H4 (cell line): ENCODE data around the gene CBX1. TPM values are rescaled to one million over a fixed set of nuclear protein-coding genes. Genes with fewer than 3 reads are reported as not detected.
A peak's percentile ranks its signal among the peaks of the same experiment; 100 is the strongest.
"Not testable (repeated sequence)": the region's sequence is repeated elsewhere in the genome, so short reads cannot be mapped to it uniquely, and the experiment has no call there.

ENCODE experiments used
- DNase-seq: peaks from one replicate; pipeline ENCODE4 v3.0.0-alpha.2; 2015; ENCODE audit warnings: low spot score
- total RNA-seq: library from RNA; depleted of rRNA; stranded (reverse); fragments of >200 nt; shearing (Covaris generic); gene quantifications from 2 replicates; pipeline ENCODE4 v1.2.3, GENCODE V29; 2014

The CBX1 gene
- total RNA-seq, 1 experiment from 2014 or later, result 116 TPM

DNA sequence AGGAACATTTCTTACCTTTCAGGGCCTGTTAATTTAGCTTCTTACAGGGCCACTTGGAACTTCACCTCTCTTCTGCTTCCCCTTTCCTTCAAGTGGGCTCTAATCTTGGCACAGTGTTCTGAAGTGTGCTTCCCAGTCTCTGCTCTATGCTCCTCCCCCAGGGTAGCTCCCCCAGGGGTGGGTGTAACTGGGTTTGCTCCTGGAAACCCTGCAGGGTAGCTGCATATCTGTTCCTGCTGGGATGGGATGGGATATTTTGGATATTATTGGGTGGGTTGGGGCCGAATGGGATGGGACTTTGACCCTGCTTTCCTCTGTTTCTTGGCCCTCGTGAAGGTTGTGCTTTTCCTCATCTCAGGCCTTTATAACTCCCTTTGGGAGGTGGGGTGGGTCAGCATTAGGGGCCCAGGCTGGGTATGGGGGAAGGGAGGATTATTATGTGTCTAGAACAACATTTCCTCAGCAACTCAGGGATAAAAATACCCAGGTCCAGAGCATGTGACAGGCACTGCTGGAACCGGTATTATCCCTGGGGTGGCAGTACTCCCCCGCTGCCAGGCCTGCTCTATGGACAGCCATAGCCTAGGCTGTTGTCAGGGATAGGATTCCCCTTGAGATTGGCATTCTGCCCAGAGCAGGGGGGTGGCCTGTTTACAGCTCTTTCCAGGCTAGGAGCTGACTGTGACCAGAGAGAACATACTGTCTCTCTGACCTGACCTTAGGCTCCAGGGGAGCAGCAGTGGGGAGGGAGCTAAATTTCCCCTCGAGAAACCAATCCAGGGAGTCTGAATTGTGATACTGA, 48.1 kb downstream of the CBX1 start:
- no peak for DNase-seq

DNA sequence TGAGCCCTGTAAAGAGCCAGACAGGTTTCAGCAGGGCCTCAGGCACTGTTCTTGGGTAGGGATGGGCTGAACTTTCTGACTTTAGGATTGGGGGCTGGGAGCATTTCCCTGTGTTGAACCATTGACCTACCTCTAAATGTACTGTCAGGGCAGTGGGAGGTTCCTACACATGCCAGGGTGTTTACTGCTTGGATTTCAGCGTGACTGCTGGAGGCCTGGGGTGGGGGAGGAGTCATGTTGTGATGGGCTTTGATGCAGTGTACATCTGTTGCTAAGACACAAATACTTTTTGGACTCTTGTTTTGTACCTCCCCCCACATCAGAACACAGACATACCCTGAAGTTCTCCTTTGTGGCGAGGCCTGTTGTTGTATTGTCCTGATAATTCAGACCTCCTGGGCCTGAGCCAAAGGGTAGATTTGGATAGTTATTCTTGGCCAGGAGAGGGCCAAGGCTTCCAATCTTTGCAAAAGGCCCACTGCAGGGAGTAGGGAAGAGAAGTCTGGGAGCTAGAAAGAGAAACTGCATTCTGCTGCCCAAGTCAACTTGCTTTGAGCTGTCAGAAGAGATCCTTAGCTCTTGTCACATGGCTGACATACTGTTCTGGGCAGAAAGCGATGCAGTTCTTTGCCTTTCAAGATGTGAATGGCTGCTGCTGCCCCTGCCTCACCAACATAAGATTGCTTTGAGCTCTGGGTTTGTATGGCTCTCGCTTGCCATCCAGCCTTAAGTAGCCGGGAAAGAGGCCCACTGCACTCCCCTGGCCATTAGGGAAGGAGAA, 49.4 kb downstream of the CBX1 start:
- DNase-seq, result peak; percentile 45

DNA sequence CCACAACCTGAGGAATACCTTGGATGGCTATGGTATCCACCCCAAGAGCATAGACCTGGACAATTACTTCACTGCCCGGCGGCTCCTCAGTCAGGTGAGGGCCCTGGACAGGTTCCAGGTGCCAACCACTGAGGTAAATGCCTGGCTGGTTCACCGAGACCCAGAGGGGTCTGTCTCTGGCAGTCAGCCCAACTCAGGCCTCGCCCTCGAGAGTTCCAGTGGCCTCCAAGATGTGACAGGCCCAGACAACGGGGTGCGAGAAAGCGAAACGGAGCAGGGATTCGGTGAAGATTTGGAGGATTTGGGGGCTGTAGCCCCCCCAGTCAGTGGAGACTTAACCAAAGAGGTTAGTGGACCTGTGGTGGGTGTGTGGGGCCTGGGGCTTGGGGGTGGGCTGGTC, 50.0 kb downstream of the CBX1 start:
- DNase-seq, result no peak

DNA sequence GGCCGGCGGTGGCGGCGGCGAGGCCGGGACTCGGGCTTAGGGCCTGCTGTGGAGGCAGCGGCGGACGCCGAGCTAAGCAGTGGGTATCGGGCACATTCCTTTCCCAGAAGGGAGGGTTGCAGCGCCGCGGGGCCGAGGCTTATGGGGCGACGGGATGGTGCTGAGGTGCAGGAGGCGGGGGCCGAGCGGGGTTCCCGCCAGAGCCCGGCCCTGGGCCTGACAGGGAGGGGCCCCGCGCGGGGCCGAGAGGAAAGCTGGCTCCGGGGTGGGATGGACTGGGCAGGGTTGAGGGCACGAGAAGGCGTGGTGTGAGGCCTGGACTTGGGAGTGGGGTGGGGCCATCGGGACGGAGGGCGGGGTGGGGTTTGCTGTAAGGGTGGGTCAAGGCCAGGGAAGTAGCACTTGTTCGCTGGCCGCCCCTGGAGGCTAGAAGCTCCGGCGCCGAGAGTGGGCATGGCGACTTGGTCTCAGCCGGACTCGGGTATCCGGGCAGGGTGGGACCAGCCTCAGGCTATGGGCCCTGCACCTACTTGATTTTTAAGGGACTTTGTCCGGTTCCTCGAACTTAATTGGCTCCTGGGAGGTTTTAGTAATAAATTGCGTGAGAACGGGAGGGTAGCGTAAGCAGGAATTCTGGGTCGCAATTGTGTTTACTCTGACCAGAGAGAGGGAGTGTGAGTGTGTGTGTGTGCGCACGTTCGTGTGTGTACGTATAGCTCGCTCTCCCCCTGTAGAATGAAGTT, 52.7 kb downstream of the CBX1 start:
- DNase-seq, result peak; percentile 89

DNA sequence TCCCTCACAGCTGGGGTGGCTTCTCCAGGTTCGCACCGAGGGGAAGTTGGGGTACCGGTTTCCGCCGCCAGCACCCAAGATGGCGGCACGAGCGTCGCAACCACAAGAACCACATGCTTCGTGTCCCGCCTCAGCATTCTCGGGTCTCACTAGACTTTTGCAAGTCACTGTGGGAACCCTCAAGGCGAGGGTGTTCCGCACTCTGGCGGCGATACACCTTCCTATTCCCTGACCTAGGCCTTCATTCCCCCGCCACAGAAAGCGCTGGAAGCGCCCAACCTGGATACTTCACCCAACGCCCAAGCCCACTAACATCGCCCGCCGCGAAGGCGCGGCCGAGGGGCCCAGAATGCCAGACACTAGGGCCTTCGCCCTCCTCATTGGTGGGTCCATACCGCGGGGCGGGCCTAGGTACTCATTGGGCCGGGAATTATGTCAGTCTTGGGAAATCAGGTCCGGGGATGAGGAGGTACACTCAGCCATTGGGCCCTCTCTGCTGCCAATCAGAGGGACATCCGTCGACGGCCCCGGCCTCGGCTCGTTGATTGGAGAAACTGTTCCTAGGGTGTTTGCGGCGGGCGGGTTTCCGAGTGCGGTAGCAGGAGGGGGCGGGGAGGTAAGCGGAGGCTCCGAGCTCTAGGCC, 53.4 kb downstream of the CBX1 start, which contains the start of gene NFE2L1:
NFE2L1 (plus strand) TSS at position 619 of the 643 bp plus-strand sequence. CDS start 2,760 bp downstream, outside the sequence.
- peak; percentile 100 for DNase-seq

DNA sequence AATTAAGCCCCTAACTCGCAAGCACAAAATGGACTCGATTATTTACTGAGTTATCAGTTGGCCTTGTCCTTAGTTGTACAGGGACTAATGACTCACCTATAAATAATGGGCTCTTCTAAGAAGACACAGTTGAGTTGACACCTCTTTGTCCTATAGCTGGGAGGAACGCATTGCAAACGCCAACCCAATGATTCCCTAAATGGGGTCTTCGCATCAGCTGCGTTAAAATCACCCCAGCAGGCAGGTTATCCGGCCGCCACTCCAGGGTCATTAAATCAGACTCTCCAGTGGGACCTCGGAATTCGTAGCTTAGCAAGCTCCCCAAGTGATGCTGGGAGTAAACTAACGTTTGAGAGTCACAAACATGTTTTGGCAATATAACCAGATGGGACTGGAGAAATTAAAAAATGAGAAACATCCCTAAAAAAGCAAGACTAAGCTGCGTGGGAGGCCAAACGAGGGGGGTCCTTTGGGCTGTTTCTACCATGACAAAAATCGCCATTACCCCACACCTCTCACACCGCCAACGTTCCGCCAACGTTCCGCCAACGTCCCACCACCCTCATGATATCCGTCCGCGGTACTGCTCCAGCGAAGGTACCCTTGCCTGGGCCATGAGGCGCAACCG, 54.1 kb downstream of the CBX1 start:
- DNase-seq, result no peak

DNA sequence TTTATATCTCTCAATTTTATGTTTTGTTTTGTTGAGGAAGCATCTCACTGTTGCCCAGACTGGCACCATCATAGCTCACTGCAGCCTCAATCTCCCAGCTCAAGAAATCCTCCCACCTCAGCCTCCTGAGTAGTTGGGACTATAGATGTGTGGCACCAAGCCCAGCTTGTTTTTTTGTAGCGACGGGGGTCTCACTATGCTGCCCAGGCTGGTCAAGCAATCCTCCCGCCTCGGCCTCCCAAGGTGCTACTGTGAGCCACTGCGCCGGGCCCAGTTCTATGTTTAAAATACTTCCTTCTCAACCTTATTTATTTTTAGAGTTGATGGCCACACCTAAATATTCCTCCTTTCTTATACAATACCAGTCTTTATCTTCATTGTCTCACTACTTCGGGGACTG, 55.0 kb downstream of the CBX1 start:
- no peak for DNase-seq

DNA sequence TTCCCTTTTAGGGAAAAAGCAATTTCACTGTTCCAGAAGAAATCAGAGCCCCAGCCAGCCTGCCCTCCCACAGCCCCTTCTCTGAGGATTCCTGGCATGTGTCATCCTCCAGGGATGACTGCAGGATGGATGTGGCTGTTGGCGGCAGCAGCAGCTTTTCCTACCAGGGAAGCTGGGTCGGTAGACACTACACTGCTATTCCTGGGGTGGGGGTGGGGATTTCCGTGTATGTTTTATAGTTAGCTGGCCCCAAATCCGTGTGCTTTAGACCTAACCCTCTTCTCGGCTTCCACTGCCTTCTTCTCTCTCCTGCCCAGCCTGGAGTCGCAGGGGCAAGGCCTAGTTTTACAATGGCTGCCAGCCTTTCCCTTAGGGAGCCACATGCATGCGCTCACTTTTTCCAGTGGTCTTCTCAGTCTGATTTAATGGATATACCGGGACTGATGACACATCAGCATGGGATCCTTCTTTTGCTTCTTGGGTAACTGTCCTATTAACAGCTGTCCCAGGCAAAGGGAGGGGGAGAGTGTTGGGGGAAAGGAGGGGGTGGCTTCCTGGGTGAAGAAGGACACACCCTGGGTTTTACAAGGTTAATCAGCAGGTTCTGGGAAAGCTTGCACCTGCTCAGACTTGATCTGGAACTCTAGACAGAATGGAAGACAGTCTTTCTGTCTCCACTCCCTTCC, 55.8 kb downstream of the CBX1 start:
- no peak for DNase-seq

DNA sequence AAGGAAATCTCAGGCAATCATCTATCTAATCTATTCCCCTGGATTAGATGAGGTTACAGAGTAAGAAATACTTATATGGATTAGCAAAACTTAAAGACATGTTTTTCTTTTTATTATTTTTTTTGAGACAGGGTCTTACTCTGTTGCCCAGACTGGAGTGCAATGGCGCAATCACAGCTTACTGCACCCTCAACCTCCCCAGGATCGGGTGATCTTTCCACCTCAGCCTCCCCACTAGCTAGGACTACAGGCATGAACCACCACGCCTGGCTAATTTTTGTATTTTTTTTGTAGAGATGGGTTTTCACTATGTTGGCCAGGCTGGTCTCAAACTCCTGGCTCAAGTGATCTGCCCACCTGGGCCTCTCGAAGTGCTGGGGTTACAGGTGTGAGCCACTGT, 56.4 kb downstream of the CBX1 start:
- no peak for DNase-seq

DNA sequence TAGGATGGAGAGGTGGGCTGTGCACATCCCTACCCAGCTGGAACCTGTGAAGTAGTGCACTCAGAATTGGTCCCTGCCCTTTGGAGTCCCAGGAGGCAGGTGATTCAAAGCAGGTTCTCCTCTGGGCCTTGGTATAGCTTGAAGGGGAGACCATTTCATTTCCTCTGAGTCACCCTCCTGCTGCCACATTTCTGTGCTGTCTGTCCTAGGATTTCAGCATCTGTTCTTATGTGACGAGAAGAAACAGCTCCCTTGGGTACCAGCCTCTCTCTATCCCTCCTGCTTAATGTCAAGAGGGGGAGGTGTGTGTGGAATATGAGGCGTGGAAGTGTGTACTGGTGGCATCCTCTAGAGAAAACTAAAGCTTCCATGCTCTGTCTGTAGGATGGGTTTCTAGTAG, 58.1 kb downstream of the CBX1 start:
- DNase-seq, result no peak

DNA sequence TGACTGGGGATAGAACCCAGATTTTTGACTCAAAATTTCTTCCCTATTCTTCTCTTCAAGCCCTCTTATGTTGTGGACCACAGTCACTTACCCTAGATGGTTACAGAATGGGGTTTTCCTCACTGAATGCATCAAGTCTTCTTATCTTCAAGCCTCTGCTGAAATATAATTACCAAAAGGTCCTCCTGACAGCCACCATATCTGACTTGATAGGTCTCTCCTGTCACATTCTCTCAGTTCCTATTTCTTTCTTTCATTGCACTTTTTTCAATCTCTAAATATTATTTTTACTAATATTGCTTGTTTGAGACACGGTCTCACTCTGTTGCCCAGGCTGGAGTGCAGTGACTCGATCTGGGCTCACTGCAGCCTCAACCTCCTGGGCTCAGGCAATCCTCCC, 62.6 kb downstream of the CBX1 start:
- no peak for DNase-seq

DNA sequence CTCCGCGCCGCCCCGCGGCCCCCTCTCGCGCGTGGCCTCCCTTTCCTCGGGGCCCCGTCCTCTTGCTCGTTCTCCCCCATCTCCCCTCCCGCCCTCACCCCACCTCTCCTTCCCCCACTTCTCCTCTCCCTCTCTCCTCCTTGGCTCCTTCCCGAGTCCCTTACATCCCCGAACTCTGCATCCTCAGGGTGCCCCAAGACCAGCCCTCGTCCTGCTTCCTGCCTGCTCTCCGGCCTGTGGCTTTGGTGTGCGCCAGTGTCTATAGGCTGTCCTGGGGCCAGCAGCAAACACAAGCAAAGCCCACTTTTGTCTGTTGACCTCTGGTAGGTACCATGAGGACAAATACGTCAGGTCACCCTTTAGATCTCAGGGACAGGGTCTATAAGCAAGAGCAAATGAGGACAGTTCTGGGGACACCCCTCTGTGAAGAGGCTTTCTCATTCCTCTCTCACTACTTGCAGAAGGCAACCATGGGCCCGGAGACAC, 63.4 kb downstream of the CBX1 start:
- DNase-seq, result no peak

DNA sequence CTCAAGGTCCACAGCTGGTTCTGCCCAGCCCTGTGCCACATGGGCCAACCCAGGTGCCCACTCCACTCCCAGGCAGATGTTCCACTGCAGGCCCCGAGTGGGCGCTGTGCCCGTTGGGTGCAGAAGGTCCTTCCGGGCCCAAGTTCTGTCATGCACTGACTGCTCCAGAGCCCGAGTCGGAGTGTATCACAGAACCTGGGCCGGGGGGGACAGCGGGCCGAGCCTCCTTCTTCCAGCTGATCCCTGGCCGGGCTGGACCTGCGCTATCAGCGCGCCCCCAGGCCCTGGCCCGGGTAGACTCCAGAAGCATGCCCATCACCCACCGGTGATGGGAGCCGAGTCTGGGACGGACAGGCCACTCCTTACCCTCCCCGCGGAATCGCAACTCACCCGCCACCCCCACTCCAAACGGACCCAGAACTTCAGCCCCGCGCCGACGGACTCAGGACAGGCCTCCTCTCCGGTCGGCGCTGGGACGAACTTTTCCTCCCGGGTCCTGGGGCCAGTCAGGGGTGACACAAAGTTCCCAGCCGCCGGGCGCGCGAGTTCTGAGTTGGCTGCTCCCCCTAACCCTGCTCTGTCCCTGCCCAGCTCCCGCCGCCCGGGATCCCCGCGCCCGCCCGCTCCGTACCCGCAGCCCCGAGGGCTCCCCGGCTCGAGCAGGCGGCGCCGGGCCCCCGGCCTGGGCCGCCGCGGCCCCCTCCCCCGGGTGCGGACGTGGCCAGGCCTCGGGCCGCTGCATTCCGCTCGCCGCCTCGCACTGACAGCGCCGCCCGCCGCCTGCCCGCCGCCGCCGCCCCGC, 64.0 kb downstream of the CBX1 start, which contains the start of gene COPZ2:
COPZ2 (minus strand) TSS at position 762 of the 802 bp plus-strand sequence; CDS start at position 742, 20 bp downstream.
- no peak for DNase-seq

DNA sequence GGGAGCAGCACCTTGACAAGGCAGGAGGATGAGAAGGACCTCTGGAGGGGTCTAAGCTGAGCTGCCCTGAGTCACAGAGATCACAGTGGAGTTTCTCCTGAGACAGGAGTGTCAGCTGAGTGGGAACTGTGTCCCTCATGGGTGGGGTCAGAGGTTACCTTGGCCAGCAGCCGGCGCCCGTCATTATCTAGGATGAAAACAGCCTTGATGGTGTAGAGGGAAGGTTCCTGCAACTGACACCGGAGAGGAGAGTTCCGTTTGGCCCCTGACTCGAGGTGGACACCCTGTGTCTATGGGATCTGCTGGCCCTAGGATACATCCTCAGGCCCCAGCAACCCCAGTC, 64.6 kb downstream of the CBX1 start:
- no peak for DNase-seq

DNA sequence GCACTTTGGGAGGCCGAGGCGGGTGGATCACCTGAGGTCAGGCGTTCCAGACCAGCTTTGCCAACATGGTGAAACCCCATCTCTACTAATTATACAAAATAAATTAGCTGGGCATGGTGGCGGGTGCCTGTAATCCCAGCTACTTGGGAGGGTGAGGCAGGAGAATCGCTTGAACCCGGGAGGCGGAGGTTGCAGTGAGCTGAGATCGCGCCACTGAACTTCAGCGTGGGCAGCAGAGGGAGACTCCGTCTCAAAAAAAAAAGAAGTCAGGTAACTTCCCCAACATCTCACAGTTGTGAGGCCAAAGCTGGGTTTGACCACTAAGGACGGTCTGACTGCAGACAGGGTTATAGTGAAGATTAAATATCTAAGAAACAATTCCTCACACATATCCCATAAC, 66.5 kb downstream of the CBX1 start:
- DNase-seq, result not testable (repeated sequence)

DNA sequence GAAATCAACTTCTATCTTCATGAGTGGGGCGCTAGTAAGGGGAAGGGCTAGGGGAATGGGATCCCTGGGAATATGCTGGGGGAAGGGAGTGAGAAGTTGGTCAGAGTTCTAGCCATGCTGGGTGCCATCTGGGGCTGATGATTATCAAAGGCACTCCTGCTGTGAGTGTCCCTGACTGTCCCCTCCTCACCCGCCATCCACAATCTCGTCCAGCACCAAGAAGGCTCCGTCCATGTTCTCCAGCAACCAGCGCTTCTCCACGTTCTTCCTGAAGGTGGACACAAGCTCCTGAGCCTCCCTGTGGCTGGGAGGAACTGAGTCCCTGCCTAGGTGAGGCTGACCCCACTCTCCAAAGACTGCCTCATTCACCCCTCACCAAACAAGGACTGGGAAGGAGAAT, 69.3 kb downstream of the CBX1 start:
- no peak for DNase-seq

DNA sequence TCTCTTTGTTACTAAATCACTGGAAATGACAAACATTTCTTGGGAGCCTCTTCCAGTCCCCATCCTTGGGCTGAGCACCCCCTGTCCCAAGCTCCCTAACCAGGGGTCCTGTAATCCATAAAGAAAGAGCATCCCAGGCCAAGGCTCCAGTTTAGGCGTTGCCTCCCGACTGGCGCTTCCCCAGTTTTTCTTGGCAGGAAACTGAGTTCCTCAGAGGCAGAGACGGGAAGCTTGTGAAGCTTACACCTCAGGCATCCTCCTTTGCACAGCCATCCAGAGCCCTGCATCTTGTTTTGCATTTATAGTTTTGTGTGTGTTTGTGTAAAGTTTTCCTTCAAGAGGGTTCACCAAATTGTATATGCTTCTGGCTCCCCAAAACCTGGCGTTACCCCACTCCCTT, 70.7 kb downstream of the CBX1 start:
- no peak for DNase-seq

DNA sequence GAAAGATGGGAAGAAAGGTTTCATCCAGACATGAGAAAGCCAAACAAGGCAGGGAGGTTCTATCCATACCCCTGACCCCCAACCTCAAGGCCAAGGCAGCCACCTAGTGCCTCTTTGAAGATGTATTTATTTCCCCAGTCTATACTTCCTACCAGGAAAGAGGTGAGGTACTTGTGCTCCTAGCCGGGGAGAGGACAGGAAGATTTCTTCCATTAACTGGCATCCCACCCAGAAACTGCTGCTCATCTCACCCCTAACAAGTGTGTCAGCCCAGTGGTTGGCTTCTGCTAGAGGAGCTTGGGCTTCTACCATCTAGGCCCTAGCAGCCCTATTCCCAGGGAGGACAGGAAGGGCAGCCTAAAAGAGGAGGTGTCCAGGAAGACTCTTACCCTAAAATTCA, 72.5 kb downstream of the CBX1 start:
- no peak for DNase-seq

DNA sequence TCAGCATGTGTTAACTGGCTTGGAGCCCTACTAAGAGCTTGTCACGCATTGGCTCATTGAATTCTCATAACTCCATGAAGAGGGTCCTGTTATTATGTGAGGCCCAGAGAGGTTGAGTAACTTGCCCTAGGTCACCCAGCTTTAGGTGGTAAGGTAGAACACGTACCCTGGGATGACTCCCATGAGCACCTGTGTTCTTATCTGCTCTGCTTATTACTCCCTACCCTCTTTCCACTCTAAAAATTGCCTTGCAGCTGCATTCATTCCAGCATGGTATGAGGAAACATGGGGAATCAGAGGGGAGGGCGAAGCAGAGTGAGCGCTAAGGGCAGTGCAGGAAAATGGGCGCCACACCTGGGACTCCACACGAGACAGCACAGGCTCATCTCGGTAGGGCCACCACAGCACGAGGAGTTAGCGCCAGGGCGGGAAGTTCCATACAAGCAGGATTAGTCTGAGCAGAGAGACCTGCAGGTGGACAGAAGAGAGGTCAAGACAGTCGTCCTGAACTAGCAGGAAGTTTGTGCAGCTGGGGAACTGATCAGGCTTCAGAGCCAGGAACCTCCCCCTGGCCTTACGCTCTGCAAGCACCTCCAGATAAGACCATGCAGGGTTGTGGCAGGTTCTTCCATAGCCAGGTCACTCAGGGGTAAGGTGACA, 73.8 kb downstream of the CBX1 start:
- no peak for DNase-seq
